Prostate gland (tissue), 2 donors: Measurements from ENCODE around the gene PROM1. TPM values are rescaled to one million over a fixed set of nuclear protein-coding genes. Genes with fewer than 3 reads are reported as not detected.

ENCODE experiments used
- DNase-seq: peaks from one replicate; pipeline ENCODE4 v3.0.0-alpha.2; 2019; ENCODE audit warnings: low spot score
- H3K27ac ChIP-seq, 2 donors: fragments of 200-600 bp; sonication (generic); 2 replicates each; pipeline ENCODE4 v1.5.1; 2017 to 2019
- H3K27me3 ChIP-seq: fragments of 200-600 bp; sonication (generic); replicated peaks from 2 replicates; pipeline ENCODE4 v1.5.1; 2019; ENCODE audit not compliant: insufficient read depth
- H3K36me3 ChIP-seq, 2 donors: fragments of 200-600 bp; sonication (generic); 1 replicate in 1 of 2; 2 replicates in 1 of 2; pipeline versions ENCODE4 v1.5.1 to v1.8.1; 2017 to 2019
- H3K4me1 ChIP-seq: fragments of 200-600 bp; sonication (generic); replicated peaks from 2 replicates; pipeline ENCODE4 v1.5.1; 2019
- H3K4me3 ChIP-seq, 2 donors: fragments of 200-600 bp; sonication (generic); 2 replicates each; pipeline ENCODE4 v1.5.1; 2017 to 2019
- H3K9me3 ChIP-seq: fragments of 200-600 bp; sonication (generic); 2 replicates; pipeline ENCODE4 v1.5.1; 2017
- POLR2A ChIP-seq: fragments of 450-650 bp; IDR thresholded peaks from one replicate; pipeline ENCODE4 v1.6.1; 2016; ENCODE audit warnings: antibody characterized with exemption, mild to moderate bottlenecking
- POLR2AphosphoS5 ChIP-seq: sonication (generic); formaldehyde crosslinking; IDR thresholded peaks from one replicate; pipeline ENCODE4 v1.6.1; 2017; ENCODE audit warnings: antibody characterized with exemption
- WGBS: methylation state at CpG from one replicate; pipeline ENCODE4 v1.1.5; 2018; 5-methylcytosine and 5-hydroxymethylcytosine counted together
- intact Hi-C: fragments of 100-400 bp; cut with DNase I; formaldehyde crosslinking; loops from one replicate; pipeline ENCODE4 v1.14.2; 2022
- total RNA-seq, 2 donors: library from RNA; depleted of rRNA; stranded (reverse); fragments of >200 nt; gene quantifications; one replicate each; pipeline ENCODE4 v1.1.0, GENCODE V29; 2016
- TF ChIP-seq, protein P1 (sequence below), 4 experiments: fragments of 200-600 bp in 2 of 4; fragments of 450-650 bp in 2 of 4; sonication (generic) in 2 of 4; IDR thresholded peaks; 1 replicate in 3 of 4; 2 replicates in 1 of 4; pipeline ENCODE4 v1.5.1; 2016 to 2019; ENCODE audit warnings: antibody characterized with exemption in 4 of 4, mild to moderate bottlenecking in 2 of 4, moderate library complexity in 2 of 4

The PROM1 gene
- total RNA-seq, 2 donors from 2014 or later, result 5.7 to 9.7 TPM

- WGBS, result 70% methylated on average over 2 of the region's 2 CpGs
- Histone ChIP-seq H3K36me3 (no peaks in the 10 kb centered on the region), H3K27ac (no peak overlapping the region), H3K27me3 (no peaks in the 10 kb centered on the region), H3K4me3 (no peak overlapping the region), H3K9me3 (no peaks in the 10 kb centered on the region), H3K4me1 (no peaks in the 10 kb centered on the region)
- DNase-seq, result no peak
- TF ChIP-seq POLR2AphosphoS5 (no peak), POLR2A (no peak)
- TF ChIP-seq, protein P1, sequence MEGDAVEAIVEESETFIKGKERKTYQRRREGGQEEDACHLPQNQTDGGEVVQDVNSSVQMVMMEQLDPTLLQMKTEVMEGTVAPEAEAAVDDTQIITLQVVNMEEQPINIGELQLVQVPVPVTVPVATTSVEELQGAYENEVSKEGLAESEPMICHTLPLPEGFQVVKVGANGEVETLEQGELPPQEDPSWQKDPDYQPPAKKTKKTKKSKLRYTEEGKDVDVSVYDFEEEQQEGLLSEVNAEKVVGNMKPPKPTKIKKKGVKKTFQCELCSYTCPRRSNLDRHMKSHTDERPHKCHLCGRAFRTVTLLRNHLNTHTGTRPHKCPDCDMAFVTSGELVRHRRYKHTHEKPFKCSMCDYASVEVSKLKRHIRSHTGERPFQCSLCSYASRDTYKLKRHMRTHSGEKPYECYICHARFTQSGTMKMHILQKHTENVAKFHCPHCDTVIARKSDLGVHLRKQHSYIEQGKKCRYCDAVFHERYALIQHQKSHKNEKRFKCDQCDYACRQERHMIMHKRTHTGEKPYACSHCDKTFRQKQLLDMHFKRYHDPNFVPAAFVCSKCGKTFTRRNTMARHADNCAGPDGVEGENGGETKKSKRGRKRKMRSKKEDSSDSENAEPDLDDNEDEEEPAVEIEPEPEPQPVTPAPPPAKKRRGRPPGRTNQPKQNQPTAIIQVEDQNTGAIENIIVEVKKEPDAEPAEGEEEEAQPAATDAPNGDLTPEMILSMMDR (IDR thresholded peaks at IDR 0.05), result no peak
- intact Hi-C loops, result no loop called here
These were observed 6.4 kb upstream of the PROM1 start for GRCh38 chr4:16090096-16090705.

DNA sequence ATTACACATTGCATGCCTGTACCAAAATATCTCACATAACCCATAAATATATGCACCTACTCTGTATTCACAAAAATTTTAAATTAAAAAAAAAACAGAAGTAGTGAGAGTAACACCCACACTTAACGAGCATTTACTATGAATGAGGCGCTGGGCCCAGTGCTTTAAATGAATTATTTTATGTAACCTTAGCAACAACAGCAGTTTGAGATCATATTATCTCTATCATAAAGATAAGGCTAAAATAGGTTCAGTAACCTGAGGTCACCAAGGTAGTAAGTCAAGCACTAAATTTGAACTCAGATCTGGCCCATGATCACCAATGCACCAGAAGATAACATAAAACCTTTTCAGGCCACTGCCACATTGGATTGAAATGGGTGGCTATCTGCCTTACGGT, 5.3 kb upstream of the PROM1 start:
- no peak for TF ChIP-seq POLR2AphosphoS5
- TF ChIP-seq, protein P1 (IDR thresholded peaks at IDR 0.05), result no peak
- Histone ChIP-seq H3K27ac (no peak overlapping the region), H3K27me3 (no peaks in the 10 kb centered on the region), H3K4me3 (no peak overlapping the region), H3K9me3 (no peaks in the 10 kb centered on the region), H3K36me3 (no peaks in the 10 kb centered on the region), H3K4me1 (no peaks in the 10 kb centered on the region)
- WGBS, result 96% methylated on average over 3 of the region's 3 CpGs
- intact Hi-C loops, result no loop called here
- no peak for DNase-seq

DNA sequence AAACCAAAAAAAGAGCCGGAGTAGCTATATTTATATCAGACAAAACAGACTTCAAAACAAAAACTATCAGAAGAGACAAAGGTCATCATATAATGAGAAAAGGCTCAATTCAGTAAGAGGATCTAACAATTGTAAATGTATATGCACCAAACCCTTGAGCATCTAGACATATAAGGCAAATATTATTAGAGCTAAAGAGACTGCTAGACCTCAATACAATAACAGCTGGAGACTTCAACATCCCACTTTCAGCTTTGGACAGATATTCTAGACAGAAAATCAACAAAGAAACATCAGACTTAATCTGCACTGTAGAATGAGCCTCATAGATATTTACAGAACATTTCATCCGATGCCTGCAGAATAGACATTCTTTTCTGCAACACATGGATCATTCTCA, 4.8 kb upstream of the PROM1 start:
- Histone ChIP-seq H3K36me3 (no peaks in the 10 kb centered on the region), H3K4me1 (peaks cover 2% of the 10 kb centered on the region), H3K27ac (no peak overlapping the region), H3K9me3 (no peaks in the 10 kb centered on the region), H3K27me3 (no peaks in the 10 kb centered on the region), H3K4me3 (no peak overlapping the region)
- 93% methylated on average over 2 of the region's 2 CpGs for WGBS
- intact Hi-C loops, result no loop called here
- DNase-seq, result no peak
- no peak for TF ChIP-seq POLR2AphosphoS5
- TF ChIP-seq, protein P1 (IDR thresholded peaks at IDR 0.05), result no peak
- no peak for TF ChIP-seq POLR2A

GRCh38 chr4:16085822-16086221, 2.0 kb upstream of the PROM1 start:
- H3K4me1 ChIP-seq, result peaks cover 11% of the 10 kb centered on the region
- H3K36me3 ChIP-seq, result no peaks in the 10 kb centered on the region
- H3K27me3 ChIP-seq, result peaks cover 10% of the 10 kb centered on the region
- intact Hi-C loops, result no loop called here
- 96% methylated on average over 2 of the region's 2 CpGs for WGBS
- H3K27ac ChIP-seq, result no peak overlapping the region
- no peak for DNase-seq
- H3K4me3 ChIP-seq, result no peak overlapping the region
- H3K9me3 ChIP-seq, result no peaks in the 10 kb centered on the region
- TF ChIP-seq, protein P1 (IDR thresholded peaks at IDR 0.05), result no peak
- TF ChIP-seq POLR2A (no peak), POLR2AphosphoS5 (no peak)
